Esophagus muscularis mucosa (tissue), 4 donors: ENCODE measurements around the gene PHYH. TPM values are rescaled to one million over a fixed set of nuclear protein-coding genes. Genes with fewer than 3 reads are reported as not detected.
"Not testable (repeated sequence)": the region's sequence is repeated elsewhere in the genome, so short reads cannot be mapped to it uniquely, and the experiment has no call there.

ENCODE experiments used
- DNase-seq: peaks from one replicate; pipeline ENCODE4 v3.0.0-alpha.2; 2017; ENCODE audit errors: extremely low spot score
- H3K27ac ChIP-seq, 4 donors: fragments of 200-600 bp; sonication (generic); replicated peaks in 1 of 4; 1 replicate in 3 of 4; 2 replicates in 1 of 4; pipeline ENCODE4 v1.5.1; 2016 to 2019; ENCODE audit warnings: mild to moderate bottlenecking in 1 of 4
- H3K27me3 ChIP-seq, 4 donors: fragments of 200-600 bp; sonication (generic); one replicate each; pipeline versions ENCODE4 v1.5.1 to v1.6.0; 2016 to 2019
- H3K36me3 ChIP-seq, 4 donors: fragments of 200-600 bp; sonication (generic); one replicate each; pipeline ENCODE4 v1.5.1; 2016 to 2019
- H3K4me1 ChIP-seq, 4 donors: fragments of 200-600 bp; sonication (generic); one replicate each; pipeline ENCODE4 v1.5.1; 2016 to 2019
- H3K4me3 ChIP-seq, 4 donors: fragments of 200-600 bp; sonication (generic); 1 replicate in 2 of 4; 2 replicates in 2 of 4; pipeline ENCODE4 v1.5.1; 2016 to 2019; ENCODE audit warnings: mild to moderate bottlenecking in 4 of 4, moderate library complexity in 1 of 4
- H3K9me3 ChIP-seq, 4 donors: fragments of 200-600 bp; sonication (generic); 1 replicate in 3 of 4; 2 replicates in 1 of 4; pipeline ENCODE4 v1.5.1; 2016 to 2019
- EP300 ChIP-seq: sonication (generic); formaldehyde crosslinking; IDR thresholded peaks from one replicate; pipeline ENCODE4 v1.6.1; 2017; ENCODE audit warnings: antibody characterized with exemption
- POLR2A ChIP-seq: fragments of 450-650 bp; IDR thresholded peaks from one replicate; pipeline ENCODE4 v1.6.1; 2017; ENCODE audit warnings: antibody characterized with exemption, moderate library complexity, mild to moderate bottlenecking, low read depth
- POLR2AphosphoS5 ChIP-seq, 2 donors: sonication (generic); formaldehyde crosslinking; IDR thresholded peaks; one replicate each; pipeline ENCODE4 v1.6.1; 2017; ENCODE audit warnings: antibody characterized with exemption in 2 of 2
- WGBS: methylation state at CpG from one replicate; pipeline ENCODE4 v1.1.5; 2018; 5-methylcytosine and 5-hydroxymethylcytosine counted together
- intact Hi-C: fragments of 100-400 bp; cut with DNase I; formaldehyde crosslinking; loops from one replicate; pipeline ENCODE4 v1.15.1; 2023
- total RNA-seq, 4 donors: library from RNA; depleted of rRNA; stranded (reverse); fragments of >200 nt; gene quantifications; one replicate each; pipeline versions ENCODE4 v1.1.0 to v1.2.1, GENCODE V29; 2016
- TF ChIP-seq, protein P1 (sequence below), 3 experiments: fragments of 200-600 bp in 2 of 3; fragments of 450-650 bp in 1 of 3; sonication (generic) in 2 of 3; IDR thresholded peaks; one replicate each; pipeline ENCODE4 v1.5.1; 2017 to 2019; ENCODE audit warnings: antibody characterized with exemption in 3 of 3, mild to moderate bottlenecking in 2 of 3, moderate library complexity in 1 of 3

PHYH gene
- total RNA-seq, 4 donors from 2014 or later = 29.3 to 42.8 (median 38.4) TPM

DNA sequence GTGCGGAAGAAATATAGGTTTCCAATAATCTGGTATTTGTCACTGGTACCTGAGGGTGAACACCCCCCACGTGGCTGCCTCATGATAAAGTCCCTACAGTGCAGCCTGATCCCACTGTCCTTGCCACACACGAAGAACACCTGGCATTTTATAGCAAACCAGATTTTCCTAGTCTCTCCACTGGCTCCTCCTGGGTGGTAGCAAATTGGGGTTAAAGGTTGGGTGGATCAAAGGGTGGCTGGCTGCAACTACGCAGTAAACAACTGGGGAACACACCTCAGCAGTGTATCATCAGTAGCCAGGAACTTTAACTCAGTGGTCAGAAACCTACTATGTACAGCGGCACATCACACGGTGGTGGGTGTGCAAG is 37.9 kb upstream of the PHYH start:
- no peak for DNase-seq
- Histone ChIP-seq H3K4me3 (no peak overlapping the region), H3K27me3 (no peaks in the 10 kb centered on the region), H3K36me3 (peaks cover 17 to 45% (median 36%) of the 10 kb centered on the region in 4 donors), H3K27ac (peak overlapping the region in 2 of 4 donors; percentile 45 to 55), H3K4me1 (peaks cover 11 to 45% (median 40%) of the 10 kb centered on the region in 4 donors), H3K9me3 (no peaks in the 10 kb centered on the region)
- WGBS = 85% methylated on average over 3 of the region's 6 CpGs
- no peak for TF ChIP-seq EP300
- no peak for TF ChIP-seq POLR2A
- no peak for TF ChIP-seq POLR2AphosphoS5 (IDR thresholded peaks at IDR 0.05)
- intact Hi-C loops = no loop called here

DNA sequence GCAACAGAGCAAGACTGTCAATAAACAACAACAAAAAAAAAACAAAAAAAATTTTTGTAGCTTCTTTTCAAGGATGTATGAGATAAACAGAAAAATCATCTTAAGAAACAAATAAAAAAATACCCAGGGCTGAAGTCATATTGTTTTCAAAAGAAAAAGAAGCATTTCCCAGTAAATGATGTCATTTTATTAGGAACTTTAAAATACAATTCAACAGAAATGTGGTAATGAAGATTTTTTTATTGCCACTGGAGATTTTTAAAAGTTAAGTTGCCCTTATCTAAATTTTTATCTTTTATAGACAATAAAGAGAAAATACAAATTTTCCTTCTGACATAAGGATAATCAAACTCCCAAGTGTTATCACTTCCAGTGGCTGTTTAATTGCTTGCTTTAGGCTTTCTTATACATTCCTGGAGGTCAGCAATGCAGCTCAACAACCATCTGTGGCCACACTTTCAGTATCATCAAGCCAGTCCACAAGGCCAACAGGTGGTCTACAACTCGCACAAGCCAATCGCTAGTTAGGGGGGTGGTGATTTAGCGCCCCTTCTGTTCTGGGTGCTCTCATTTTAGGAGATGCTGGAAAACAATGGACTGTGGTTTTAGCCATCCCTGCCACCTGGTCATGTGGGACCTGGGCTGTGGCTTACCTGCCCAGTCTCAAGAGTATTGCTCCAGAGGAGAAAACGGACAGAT is 37.4 kb upstream of the PHYH start:
- TF ChIP-seq EP300 = no peak
- no peak for TF ChIP-seq POLR2A
- TF ChIP-seq POLR2AphosphoS5 (IDR thresholded peaks at IDR 0.05) = no peak
- TF ChIP-seq, protein P1, sequence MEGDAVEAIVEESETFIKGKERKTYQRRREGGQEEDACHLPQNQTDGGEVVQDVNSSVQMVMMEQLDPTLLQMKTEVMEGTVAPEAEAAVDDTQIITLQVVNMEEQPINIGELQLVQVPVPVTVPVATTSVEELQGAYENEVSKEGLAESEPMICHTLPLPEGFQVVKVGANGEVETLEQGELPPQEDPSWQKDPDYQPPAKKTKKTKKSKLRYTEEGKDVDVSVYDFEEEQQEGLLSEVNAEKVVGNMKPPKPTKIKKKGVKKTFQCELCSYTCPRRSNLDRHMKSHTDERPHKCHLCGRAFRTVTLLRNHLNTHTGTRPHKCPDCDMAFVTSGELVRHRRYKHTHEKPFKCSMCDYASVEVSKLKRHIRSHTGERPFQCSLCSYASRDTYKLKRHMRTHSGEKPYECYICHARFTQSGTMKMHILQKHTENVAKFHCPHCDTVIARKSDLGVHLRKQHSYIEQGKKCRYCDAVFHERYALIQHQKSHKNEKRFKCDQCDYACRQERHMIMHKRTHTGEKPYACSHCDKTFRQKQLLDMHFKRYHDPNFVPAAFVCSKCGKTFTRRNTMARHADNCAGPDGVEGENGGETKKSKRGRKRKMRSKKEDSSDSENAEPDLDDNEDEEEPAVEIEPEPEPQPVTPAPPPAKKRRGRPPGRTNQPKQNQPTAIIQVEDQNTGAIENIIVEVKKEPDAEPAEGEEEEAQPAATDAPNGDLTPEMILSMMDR (IDR thresholded peaks at IDR 0.05) = no peak
- Histone ChIP-seq H3K4me3 (no peak overlapping the region), H3K9me3 (no peaks in the 10 kb centered on the region), H3K27me3 (no peaks in the 10 kb centered on the region), H3K27ac (no peak overlapping the region), H3K4me1 (peaks cover 11 to 44% (median 39%) of the 10 kb centered on the region in 4 donors), H3K36me3 (peaks cover 20 to 50% (median 42%) of the 10 kb centered on the region in 4 donors)
- no peak for DNase-seq
- intact Hi-C loops = no loop called here
- 100% methylated on average over 4 of the region's 4 CpGs for WGBS

DNA sequence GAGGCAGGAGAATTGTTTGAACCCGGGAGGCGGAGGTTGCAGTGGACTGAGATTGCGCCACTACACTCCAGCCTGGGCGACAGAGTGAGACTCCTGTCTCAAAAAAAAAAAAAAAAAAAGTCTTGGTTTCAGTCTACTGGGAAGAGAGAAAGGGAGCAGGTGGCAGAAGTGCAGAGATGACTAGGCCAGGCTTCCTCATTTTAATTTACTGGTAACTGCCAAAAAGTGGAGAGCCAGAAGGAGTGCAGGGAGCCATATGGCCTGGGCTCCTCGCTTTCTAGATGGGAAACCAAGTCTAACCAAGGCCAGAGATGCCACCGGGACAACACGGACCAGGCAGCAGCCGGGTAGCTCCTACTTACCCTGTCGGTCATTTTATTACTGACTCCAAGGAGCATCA is 36.0 kb upstream of the PHYH start:
- peaks cover 11 to 35% (median 31%) of the 10 kb centered on the region in 4 donors for H3K4me1 ChIP-seq
- intact Hi-C loops = no loop called here
- no peak overlapping the region for H3K4me3 ChIP-seq
- no peaks in the 10 kb centered on the region for H3K27me3 ChIP-seq
- no peak for TF ChIP-seq POLR2AphosphoS5 (IDR thresholded peaks at IDR 0.05)
- no peak for TF ChIP-seq EP300
- 91% methylated on average over 9 of the region's 9 CpGs for WGBS
- H3K36me3 ChIP-seq = peaks cover 29 to 64% (median 56%) of the 10 kb centered on the region in 4 donors
- DNase-seq = no peak
- no peak overlapping the region for H3K27ac ChIP-seq
- H3K9me3 ChIP-seq = no peaks in the 10 kb centered on the region

DNA sequence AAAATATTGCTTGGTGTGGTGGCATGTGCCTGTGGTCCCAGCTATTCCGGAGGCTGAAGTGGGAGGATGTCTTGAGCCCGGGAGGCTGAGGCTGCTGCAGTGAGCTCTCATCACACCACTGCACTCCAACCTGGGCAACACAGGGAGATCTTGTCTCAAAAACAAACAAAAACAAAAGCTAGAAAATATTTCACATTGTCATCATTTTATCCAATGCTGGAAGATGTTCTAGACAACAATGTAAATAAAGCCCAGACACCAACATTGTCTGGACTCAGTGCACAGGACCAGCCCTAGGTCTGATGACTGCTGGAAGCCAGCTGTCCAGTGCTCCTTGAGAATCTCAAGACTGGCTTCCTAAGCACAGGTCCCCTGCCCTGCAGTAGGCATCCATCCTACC is 34.7 kb upstream of the PHYH start:
- H3K27ac ChIP-seq = no peak overlapping the region
- H3K9me3 ChIP-seq = no peaks in the 10 kb centered on the region
- no peak overlapping the region for H3K4me3 ChIP-seq
- TF ChIP-seq POLR2AphosphoS5 (IDR thresholded peaks at IDR 0.05) = no peak
- TF ChIP-seq, protein P1 (IDR thresholded peaks at IDR 0.05) = no peak
- TF ChIP-seq POLR2A = no peak
- no peak for TF ChIP-seq EP300
- peaks cover 11 to 23% (median 19%) of the 10 kb centered on the region in 4 donors for H3K4me1 ChIP-seq
- 98% methylated on average over 2 of the region's 2 CpGs for WGBS
- no peak for DNase-seq
- H3K27me3 ChIP-seq = no peaks in the 10 kb centered on the region
- peaks cover 35 to 77% (median 68%) of the 10 kb centered on the region in 4 donors for H3K36me3 ChIP-seq
- intact Hi-C loops = no loop called here

DNA sequence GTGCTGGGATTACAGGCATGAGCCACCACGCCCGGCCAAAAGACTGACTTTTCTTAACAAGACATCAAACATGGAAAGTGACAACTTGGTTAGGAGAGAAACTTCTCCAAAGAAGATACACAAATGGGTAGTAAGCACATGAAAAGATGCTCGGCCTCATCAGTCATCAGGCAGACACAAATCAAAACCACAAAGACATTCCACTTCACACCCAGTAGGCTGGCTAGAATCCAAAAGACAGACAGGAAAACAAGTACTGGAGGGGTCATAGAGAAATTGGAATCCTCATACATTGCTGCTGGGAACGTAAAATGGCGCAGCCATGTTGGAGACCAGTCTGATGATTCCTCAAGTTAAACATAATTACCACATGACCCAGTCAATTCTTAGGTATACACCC is 31.8 kb upstream of the PHYH start:
- H3K27me3 ChIP-seq = no peaks in the 10 kb centered on the region
- DNase-seq = no peak
- H3K4me1 ChIP-seq = peaks cover 7 to 14% (median 13%) of the 10 kb centered on the region in 4 donors
- H3K4me3 ChIP-seq = no peak overlapping the region
- no peak for TF ChIP-seq POLR2AphosphoS5 (IDR thresholded peaks at IDR 0.05)
- TF ChIP-seq, protein P1 (IDR thresholded peaks at IDR 0.05) = no peak
- TF ChIP-seq EP300 = no peak
- no peak for TF ChIP-seq POLR2A
- H3K9me3 ChIP-seq = no peaks in the 10 kb centered on the region
- H3K27ac ChIP-seq = no peak overlapping the region
- WGBS = 95% methylated on average over 5 of the region's 5 CpGs
- peaks cover 52 to 93% (median 91%) of the 10 kb centered on the region in 4 donors for H3K36me3 ChIP-seq
- intact Hi-C loops = no loop called here

DNA sequence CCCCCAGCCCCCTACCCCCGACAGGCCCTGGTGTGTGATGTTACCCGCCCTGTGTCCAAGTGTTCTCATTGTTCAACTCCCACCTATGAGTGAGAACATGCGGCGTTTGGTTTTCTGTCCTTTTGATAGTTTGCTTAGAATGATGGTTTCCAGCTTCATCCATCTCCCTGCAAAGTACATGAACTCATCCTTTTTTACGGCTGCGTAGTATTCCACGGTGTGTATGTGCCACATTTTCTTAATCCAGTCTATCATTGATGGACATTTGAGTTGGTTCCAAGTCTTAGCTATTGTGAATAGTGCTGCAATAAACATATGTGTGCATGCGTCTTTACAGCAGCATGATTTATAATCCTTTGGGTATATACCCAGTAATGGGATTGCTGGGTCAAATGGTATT is 31.1 kb upstream of the PHYH start:
- peaks cover 7 to 14% (median 13%) of the 10 kb centered on the region in 4 donors for H3K4me1 ChIP-seq
- H3K27ac ChIP-seq, H3K9me3 ChIP-seq, intact Hi-C loops, H3K27me3 ChIP-seq, DNase-seq, H3K4me3 ChIP-seq: not testable (repeated sequence)
- H3K36me3 ChIP-seq = peaks cover 59 to 98% (median 92%) of the 10 kb centered on the region in 4 donors
- 98% methylated on average over 8 of the region's 8 CpGs for WGBS
